SH-SY5Y (cell line): ENCODE measurements around the gene ERCC1.

Experiments used
- GATA2 ChIP-seq: IDR thresholded peaks from 2 replicates; pipeline ENCODE4 v1.6.1; 2011; ENCODE audit warnings: mild to moderate bottlenecking, low read depth, low read length
- GATA3 ChIP-seq: IDR thresholded peaks from 2 replicates; pipeline ENCODE4 v1.6.1; 2011; ENCODE audit warnings: low read depth, mild to moderate bottlenecking, low read length, moderate library complexity

DNA sequence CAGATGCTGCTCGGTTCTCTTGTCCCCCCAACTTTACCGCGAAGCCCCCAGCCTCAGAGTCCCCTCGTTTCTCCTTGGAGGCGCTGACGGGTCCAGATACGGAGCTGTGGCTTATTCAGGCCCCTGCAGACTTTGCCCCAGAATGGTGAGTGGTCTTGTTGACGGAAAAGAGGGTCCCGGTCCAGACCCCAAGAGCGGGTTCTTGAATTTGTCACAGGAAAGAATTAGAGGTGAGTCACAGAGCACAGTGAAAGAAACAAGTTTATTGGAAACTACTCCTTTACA, 16.7 kb downstream of the ERCC1 start:
- TF ChIP-seq GATA2: no peak
- TF ChIP-seq GATA3: no peak
